SIG-M5 treated with dmso at 0.1 percent for 504 hours (cell line): Measurements from ENCODE around the gene MEGF6.

Experiments
- DNase-seq: peaks from one replicate; lab custom pipeline; 2025; ENCODE audit not compliant: unreplicated experiment; lab: John Stamatoyannopoulos, UW

Gene MEGF6

GRCh38 chr1:3475839-3476573, 135.3 kb downstream of the MEGF6 start:
- DNase-seq: no peak

- DNase-seq: no peak
Measured at GRCh38 chr1:3474421-3474820, 136.9 kb downstream of the MEGF6 start.

- no peak for DNase-seq
Measured at GRCh38 chr1:3474016-3474415, 137.3 kb downstream of the MEGF6 start.

DNA sequence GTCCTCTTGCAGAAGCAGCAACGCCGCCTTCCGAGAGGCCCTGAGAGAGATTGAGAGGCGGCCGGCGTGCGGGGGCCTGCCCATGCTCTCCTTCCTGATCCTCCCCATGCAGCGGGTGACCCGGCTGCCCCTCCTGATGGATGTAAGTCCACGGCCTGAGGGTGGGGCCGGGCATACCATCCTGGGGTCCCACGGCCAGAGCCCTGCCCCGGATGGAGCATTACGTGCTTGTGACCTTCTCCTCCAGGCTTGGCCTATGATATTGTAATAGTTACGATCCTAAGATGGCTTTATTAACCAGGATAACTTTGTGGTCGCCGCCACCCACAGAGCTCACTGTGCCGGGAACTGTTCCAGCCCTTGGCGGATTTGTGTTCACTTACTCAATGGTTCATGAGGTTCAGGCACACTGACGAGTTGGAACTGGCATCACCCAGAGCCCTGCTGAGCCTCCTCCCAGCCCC, 137.9 kb downstream of the MEGF6 start:
- no peak for DNase-seq

DNA sequence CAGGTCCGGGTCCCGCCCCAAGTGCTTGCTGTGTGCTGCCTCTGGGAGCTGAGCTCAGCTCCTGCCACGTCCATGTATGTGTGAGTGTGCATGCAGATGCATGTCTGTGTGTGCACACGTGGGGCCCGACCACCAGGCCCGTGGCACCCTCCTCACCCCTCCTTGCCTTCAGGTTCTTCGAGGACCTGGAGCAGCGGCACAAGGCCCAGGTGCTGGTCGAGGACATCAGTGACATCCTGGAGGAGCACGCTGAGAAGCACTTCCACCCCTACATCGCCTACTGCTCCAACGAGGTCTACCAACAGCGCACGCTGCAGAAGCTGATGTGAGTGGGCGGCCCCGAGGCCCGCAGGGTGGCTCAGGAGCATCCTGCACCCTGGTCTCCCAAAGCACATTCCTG, 138.4 kb downstream of the MEGF6 start:
- DNase-seq: no peak

GRCh38 chr1:3472088-3472850, 139.0 kb downstream of the MEGF6 start:
- DNase-seq: no peak

DNA sequence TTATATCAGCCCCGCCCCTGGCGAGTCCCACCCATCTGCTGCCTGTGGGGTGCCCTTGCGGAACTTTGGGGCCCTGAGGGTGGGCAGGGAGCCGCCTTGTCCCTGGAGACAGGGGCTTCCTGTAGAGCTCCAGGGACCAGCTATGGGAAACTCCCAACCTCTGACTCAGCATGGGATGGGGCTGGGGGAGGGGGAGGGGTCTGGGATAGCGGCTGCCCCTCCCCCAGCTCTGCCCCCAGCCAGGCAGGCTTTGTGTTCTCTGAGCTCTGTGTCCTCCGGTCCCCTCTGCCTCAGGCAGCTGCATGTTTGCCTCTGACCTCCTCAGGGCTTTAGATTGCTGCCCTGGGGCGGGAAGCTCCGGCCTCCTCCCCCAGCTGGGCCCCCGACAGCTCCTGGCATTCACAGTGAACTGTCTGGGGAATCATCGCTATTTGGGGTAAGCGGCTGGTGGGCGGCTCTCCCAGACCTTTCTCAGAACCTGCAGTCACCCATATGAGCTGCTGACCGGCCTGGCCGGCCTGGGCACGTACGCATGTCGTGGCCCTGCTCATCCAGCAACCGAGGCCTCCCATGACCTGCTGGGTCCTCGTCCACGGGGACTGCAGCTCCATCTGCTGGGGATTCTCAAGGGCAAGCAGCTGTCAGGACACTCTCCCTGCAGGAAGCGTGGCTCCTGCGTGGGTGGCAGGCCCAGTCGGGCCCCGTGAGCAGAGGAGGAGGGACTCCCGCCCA, 139.8 kb downstream of the MEGF6 start:
- DNase-seq: no peak

DNA sequence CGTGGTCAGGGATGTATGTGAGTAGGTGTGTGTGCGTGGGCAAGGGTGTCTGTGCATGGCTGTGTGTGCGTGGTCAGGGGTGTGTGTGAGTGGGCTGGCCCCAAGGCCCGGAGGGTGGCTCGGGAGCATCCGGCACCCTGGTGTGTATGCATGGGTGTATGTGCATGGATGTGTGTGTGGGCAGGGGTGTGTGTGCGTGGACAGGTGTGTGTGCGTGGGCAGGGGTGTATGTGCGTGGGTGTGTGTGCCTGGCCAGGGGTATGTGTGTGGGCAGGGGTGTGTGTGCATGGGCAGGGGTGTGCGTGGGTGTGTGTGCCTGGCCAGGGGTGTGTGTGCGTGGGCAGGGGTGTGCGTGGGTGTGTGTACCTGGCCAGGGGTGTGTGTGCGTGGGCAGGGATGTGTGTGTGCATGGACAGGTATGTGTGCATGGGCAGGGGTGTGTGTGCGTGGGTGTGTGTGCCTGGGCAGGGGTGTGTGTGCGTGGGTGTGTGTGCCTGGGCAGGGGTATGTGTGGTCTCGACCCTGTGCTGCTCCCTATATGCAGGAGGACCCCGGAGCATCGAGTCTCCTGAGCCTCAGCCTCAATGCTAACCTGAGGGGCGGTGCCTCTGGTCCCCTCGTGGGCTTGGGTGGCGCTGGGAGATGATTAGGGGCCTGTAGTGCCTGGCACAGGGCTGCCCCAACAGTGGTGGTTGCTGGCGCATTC, 140.5 kb downstream of the MEGF6 start:
- no peak for DNase-seq

DNA sequence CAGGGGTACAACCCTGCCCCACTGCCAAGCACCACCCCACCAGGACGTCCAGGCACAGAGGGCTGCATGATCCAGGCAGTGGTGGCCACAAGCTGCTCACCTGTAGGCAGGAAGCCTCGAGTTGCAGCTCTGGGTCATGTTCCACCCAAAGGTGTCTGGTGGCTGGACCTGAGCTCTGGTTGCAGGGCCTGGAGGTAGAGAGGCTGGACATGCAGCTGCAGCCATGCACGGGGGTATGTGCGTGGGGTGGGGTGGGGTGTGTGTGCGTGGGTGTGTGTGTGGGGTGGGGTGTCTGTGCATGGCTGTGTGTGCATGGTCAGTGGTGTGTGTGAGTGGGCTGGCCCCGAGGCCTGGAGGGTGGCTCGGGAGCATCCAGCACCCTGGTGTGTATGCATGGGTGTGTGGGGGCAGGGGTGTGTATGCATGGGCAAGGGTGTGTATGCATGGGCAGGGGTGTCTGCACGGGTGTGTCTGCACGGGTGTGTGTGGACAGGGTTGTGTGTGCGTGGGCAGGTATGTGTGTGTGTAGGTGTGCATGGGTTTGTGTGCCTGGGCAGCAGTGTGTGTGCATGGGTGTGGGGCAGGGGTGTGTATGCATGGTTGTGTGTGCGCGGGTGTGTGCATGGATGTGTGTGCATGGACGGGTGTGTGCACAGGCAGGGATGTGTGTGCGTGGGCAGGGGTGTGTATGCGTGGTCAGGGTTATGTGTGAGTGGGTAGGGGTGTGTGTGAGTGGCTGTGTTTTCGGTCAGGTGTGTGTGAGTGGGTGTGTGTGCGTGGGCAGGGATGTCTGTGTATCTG, 141.3 kb downstream of the MEGF6 start:
- no peak for DNase-seq

GRCh38 chr1:3469104-3469848, 142.0 kb downstream of the MEGF6 start:
- no peak for DNase-seq

DNA sequence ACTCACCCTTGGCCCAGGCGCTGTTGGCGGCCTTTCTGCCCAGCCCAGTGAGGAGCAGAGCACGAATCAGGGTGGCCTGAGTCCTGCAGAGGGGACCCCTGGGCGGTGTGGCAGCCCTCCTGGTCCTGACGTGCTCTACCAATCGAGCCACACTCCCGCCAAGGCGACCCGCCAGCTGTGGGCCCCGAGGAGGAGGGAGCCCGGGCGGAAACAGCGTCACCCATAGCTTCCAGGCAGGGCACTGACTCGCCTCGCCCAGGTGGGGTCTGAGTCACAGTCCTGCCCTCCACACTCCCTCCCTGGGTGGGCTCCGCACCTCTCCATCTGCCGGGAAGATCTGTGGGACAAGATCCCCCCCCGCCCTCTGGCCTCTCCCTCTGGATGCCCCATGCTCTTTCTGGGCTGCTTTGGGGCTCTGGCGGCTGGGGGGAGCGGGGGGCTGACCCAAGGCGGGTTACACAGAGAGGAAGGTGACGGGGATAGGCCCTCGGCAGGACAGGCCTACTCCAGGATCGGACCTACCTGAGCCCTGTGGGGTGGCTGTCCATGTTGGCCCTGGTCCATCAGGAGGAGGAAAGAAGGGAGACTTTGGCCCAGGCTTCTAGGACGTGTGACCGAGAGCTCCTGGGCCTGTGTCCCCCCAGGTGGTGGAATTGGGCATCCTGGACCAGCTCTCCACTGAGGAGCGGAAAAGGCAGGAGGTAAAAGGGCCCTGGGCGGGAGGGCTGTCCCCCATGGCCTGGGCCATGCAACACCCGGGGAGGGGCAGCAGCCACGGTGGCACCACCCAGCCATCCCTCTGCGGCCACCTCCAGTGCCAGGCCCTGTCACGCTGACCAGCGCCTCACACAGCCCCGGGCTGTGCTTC, 142.8 kb downstream of the MEGF6 start:
- DNase-seq: no peak

DNA sequence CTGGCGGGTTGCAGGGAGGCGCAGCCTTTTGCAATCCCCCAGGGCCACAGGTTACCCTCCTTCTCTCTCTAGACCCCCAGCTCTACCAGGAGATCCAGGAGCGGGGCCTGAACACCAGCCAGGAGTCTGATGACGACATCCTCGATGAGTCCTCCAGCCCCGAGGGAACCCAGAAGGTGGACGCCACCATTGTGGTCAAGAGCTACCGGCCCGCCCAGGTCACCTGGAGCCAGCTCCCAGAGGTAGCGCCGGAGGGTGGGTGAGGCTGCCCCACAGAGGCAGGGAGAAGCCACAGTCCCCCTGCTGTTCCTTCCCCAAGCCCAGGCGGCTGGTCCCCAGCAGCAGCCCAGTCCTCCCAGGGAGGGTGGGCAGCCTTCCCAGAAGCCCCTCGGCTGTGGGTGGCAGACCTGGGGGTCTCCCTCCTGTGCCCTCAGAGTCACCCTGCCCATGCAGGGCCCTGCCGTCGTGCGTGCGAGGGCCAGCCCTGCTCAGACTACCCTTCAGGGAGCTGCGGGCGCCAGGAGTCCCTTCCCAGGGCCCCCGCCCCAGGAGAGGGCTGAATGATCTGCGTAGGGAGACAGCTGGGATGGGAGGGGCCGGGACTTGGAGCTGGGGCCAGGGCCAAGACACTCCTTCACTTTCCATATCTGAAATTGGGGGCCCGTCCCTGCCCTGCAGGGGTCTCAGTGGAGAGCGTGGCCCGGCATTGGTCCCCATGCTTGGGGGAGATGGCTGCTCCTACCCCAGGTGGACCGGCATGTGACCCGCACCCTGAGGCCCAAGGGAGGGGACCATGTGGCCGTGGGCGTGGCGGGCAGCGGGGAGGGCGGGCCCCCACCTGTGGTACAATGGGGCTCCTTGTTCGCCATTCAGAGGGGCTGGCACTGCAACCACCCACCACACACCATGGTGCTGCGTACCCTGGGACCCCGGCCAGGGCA, 143.9 kb downstream of the MEGF6 start:
- no peak for DNase-seq

GRCh38 chr1:3466366-3467075, 144.8 kb downstream of the MEGF6 start:
- no peak for DNase-seq

- no peak for DNase-seq
Measured at GRCh38 chr1:3465935-3466321, 145.4 kb downstream of the MEGF6 start.

- no peak for DNase-seq
Measured at GRCh38 chr1:3465091-3465934, 146.0 kb downstream of the MEGF6 start.

DNA sequence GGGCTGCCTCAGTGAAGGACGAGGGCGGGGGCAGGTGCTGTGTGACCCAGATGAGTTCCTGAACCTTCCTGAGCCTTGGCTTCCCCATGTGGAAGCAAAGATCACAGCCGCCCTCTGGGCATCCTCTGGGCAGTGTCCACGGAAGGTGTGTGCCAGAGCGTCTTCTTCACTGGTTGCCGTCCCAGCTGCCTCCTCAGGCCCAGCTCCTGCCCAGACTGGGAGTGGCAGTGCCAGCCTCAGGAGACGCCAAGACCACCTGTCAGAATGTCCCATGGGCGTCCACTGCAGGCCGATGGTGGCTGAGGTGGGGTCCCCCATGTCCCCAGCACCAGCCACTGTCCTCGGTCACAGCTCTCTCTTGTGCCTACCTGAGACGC, 146.7 kb downstream of the MEGF6 start:
- no peak for DNase-seq
